ENCODE measurements around the gene OR5H2.

DNA sequence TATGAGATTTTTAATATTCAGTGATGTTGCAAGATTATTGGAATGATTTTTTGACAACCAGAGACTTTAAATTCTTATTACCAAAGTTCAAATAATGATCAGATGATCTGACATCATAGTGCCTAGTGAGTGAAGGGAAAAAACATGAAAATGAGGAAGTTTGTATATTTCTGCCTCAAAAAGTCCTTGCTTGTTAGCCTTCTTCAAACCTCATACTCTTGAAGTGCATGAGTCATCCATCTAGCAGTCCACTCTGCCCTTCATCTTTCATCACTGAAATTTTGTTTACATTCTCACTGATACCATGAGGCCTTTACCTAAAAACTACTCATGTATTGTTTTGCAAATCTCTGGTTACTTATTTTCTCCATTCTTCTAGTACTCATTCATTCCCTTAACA is 42.2 kb upstream of the OR5H2 start:
- TF ChIP-seq, protein P1, sequence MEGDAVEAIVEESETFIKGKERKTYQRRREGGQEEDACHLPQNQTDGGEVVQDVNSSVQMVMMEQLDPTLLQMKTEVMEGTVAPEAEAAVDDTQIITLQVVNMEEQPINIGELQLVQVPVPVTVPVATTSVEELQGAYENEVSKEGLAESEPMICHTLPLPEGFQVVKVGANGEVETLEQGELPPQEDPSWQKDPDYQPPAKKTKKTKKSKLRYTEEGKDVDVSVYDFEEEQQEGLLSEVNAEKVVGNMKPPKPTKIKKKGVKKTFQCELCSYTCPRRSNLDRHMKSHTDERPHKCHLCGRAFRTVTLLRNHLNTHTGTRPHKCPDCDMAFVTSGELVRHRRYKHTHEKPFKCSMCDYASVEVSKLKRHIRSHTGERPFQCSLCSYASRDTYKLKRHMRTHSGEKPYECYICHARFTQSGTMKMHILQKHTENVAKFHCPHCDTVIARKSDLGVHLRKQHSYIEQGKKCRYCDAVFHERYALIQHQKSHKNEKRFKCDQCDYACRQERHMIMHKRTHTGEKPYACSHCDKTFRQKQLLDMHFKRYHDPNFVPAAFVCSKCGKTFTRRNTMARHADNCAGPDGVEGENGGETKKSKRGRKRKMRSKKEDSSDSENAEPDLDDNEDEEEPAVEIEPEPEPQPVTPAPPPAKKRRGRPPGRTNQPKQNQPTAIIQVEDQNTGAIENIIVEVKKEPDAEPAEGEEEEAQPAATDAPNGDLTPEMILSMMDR (IDR thresholded peaks at IDR 0.05; ENCODE audit: low read depth, low read length, missing input control) = no peak
- TF ChIP-seq RAD21 (IDR thresholded peaks at IDR 0.05) (no peak), JUND (IDR thresholded peaks at IDR 0.05) (no peak), YY1 (IDR thresholded peaks at IDR 0.05) (no peak), RXRA (IDR thresholded peaks at IDR 0.05) (no peak), EGR1 (IDR thresholded peaks at IDR 0.05; ENCODE audit: low read depth in 2 of 2) (no peak), GABPA (IDR thresholded peaks at IDR 0.05 in 1 of 2, conservative IDR thresholded peaks at IDR 0.05 in 1 of 2) (no peak), HNF4G (IDR thresholded peaks at IDR 0.05) (no peak), TAF1 (conservative IDR thresholded peaks at IDR 0.05) (no peak)
- TF ChIP-seq, protein P2, sequence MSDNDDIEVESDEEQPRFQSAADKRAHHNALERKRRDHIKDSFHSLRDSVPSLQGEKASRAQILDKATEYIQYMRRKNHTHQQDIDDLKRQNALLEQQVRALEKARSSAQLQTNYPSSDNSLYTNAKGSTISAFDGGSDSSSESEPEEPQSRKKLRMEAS (IDR thresholded peaks at IDR 0.05) = no peak
- TF ChIP-seq, protein P3, sequence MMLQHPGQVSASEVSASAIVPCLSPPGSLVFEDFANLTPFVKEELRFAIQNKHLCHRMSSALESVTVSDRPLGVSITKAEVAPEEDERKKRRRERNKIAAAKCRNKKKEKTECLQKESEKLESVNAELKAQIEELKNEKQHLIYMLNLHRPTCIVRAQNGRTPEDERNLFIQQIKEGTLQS (IDR thresholded peaks at IDR 0.05) = no peak
- TF ChIP-seq, protein P4, sequence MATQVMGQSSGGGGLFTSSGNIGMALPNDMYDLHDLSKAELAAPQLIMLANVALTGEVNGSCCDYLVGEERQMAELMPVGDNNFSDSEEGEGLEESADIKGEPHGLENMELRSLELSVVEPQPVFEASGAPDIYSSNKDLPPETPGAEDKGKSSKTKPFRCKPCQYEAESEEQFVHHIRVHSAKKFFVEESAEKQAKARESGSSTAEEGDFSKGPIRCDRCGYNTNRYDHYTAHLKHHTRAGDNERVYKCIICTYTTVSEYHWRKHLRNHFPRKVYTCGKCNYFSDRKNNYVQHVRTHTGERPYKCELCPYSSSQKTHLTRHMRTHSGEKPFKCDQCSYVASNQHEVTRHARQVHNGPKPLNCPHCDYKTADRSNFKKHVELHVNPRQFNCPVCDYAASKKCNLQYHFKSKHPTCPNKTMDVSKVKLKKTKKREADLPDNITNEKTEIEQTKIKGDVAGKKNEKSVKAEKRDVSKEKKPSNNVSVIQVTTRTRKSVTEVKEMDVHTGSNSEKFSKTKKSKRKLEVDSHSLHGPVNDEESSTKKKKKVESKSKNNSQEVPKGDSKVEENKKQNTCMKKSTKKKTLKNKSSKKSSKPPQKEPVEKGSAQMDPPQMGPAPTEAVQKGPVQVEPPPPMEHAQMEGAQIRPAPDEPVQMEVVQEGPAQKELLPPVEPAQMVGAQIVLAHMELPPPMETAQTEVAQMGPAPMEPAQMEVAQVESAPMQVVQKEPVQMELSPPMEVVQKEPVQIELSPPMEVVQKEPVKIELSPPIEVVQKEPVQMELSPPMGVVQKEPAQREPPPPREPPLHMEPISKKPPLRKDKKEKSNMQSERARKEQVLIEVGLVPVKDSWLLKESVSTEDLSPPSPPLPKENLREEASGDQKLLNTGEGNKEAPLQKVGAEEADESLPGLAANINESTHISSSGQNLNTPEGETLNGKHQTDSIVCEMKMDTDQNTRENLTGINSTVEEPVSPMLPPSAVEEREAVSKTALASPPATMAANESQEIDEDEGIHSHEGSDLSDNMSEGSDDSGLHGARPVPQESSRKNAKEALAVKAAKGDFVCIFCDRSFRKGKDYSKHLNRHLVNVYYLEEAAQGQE (IDR thresholded peaks at IDR 0.05) = no peak

Measured in liver (tissue), 3 donors.